H1 (cell line): ENCODE results near the gene SRSF6. TPM values are rescaled to one million over a fixed set of nuclear protein-coding genes. Genes with fewer than 3 reads are reported as not detected.
A peak's percentile ranks its signal among the peaks of the same experiment; 100 is the strongest.

Experiments
- CTCF ChIA-PET: fragments of 300-600 bp; sonication (Branson Sonifier 250); formaldehyde crosslinking; loops from one replicate; lab custom pipeline; 2021; ENCODE audit not compliant: partially characterized antibody; lab: Charles Lee
- POLR2A ChIA-PET: fragments of 300-600 bp; sonication (Branson Sonifier 250); formaldehyde crosslinking; loops from one replicate; lab custom pipeline; 2021; ENCODE audit warnings: inconsistent platforms; ENCODE audit not compliant: partially characterized antibody; lab: Charles Lee
- DNase-seq, 2 experiments: peaks; one replicate each; pipeline versions ENCODE4 v3.0.0 to v3.0.0-alpha.2; 2010 to 2022; ENCODE audit warnings: low spot score in 2 of 2, low read depth in 1 of 2, mixed read lengths in 1 of 2
- FAIRE-seq: peaks from 2 replicates; lab custom pipeline; 2011; peaks lifted over from hg19 to GRCh38; lab: Jason Lieb, UNC
- H2AFZ ChIP-seq: 2 replicates; pipeline ENCODE4 v1.8.1; 2012; ENCODE audit warnings: low read length, inconsistent platforms
- H2AK5ac ChIP-seq: 2 replicates; pipeline ENCODE4 v1.6.1; 2013; ENCODE audit warnings: low read depth, low read length
- H2BK120ac ChIP-seq: replicated peaks from 2 replicates; pipeline ENCODE3; 2013; ENCODE audit warnings: low read depth, low read length, inconsistent platforms
- H2BK12ac ChIP-seq: 2 replicates; pipeline ENCODE4 v1.6.1; 2013; ENCODE audit warnings: low read depth, low read length
- H2BK15ac ChIP-seq: 2 replicates; pipeline ENCODE4 v1.6.1; 2013; ENCODE audit warnings: low read length
- H2BK20ac ChIP-seq: 2 replicates; pipeline ENCODE4 v1.6.1; 2013; ENCODE audit warnings: low read length
- H2BK5ac ChIP-seq: 2 replicates; pipeline ENCODE4 v1.6.1; 2013; ENCODE audit warnings: low read depth, low read length
- H3K14ac ChIP-seq: 2 replicates; pipeline ENCODE4 v1.6.1; 2013; ENCODE audit warnings: inconsistent platforms; ENCODE audit not compliant: insufficient read length
- H3K18ac ChIP-seq: 2 replicates; pipeline ENCODE4 v1.6.1; 2013; ENCODE audit warnings: low read length; ENCODE audit errors: extremely low read depth
- H3K23ac ChIP-seq: 2 replicates; pipeline ENCODE4 v1.6.1; 2013; ENCODE audit warnings: inconsistent platforms; ENCODE audit not compliant: insufficient read length
- H3K23me2 ChIP-seq: 2 replicates; pipeline ENCODE4 v1.6.1; 2013; ENCODE audit warnings: low read depth, low read length
- H3K27ac ChIP-seq: 2 replicates; pipeline ENCODE4 v1.6.1; 2011; ENCODE audit warnings: low read depth, low read length, inconsistent platforms
- H3K27me3 ChIP-seq, 4 experiments: replicated peaks in 1 of 4; 1 replicate in 1 of 4; 2 replicates in 3 of 4; pipeline versions ENCODE4 v1.6.1 to v1.8.1; 2011 to 2013; ENCODE audit warnings: low read length in 3 of 4, mild to moderate bottlenecking in 3 of 4, inconsistent platforms in 2 of 4, mixed read lengths in 2 of 4, moderate library complexity in 1 of 4; ENCODE audit not compliant: control insufficient read depth in 3 of 4, insufficient read depth in 3 of 4; ENCODE audit errors: extremely low read depth in 1 of 4
- H3K36me3 ChIP-seq, 4 experiments: 2 replicates each; pipeline versions ENCODE4 v1.6.1 to v1.8.1; 2011 to 2013; ENCODE audit warnings: mild to moderate bottlenecking in 4 of 4, low read length in 3 of 4, moderate library complexity in 2 of 4, control low read depth in 1 of 4, inconsistent platforms in 1 of 4; ENCODE audit not compliant: insufficient read depth in 4 of 4, control insufficient read depth in 2 of 4
- H3K4ac ChIP-seq: replicated peaks from 2 replicates; pipeline ENCODE3; 2013; ENCODE audit warnings: low read length, low read depth, mixed read lengths, inconsistent platforms; ENCODE audit not compliant: insufficient read length
- H3K4me1 ChIP-seq, 4 experiments: replicated peaks in 1 of 4; 1 replicate in 1 of 4; 2 replicates in 3 of 4; pipeline versions ENCODE4 v1.6.1 to v1.8.1; 2011 to 2013; ENCODE audit warnings: low read length in 3 of 4, inconsistent platforms in 2 of 4, mixed read lengths in 1 of 4; ENCODE audit not compliant: insufficient read depth in 4 of 4, control insufficient read depth in 3 of 4
- H3K4me2 ChIP-seq, 2 experiments: 2 replicates each; pipeline versions ENCODE4 v1.6.1 to v1.8.1; 2011 to 2013; ENCODE audit warnings: low read depth in 2 of 2, low read length in 2 of 2, control low read depth in 1 of 2, inconsistent platforms in 1 of 2, mild to moderate bottlenecking in 1 of 2; ENCODE audit not compliant: insufficient read depth in 1 of 2
- H3K4me3 ChIP-seq, 4 experiments: fragments of 200-600, 300-600 bp in 1 of 4; sonication (generic), shearing (Covaris generic), sonication (Bioruptor Twin) in 1 of 4; 2 replicates each; pipeline versions ENCODE4 v1.5.1 to v1.8.1; 2011 to 2016; ENCODE audit warnings: low read length in 4 of 4, low read depth in 3 of 4, control low read depth in 2 of 4, inconsistent platforms in 2 of 4, mild to moderate bottlenecking in 2 of 4, mixed read lengths in 1 of 4, moderate library complexity in 1 of 4; ENCODE audit not compliant: insufficient read depth in 2 of 4; ENCODE audit errors: extremely low read depth in 1 of 4
- H3K56ac ChIP-seq: replicated peaks from 2 replicates; pipeline ENCODE3; 2013; ENCODE audit warnings: low read depth, mild to moderate bottlenecking, mixed read lengths, low read length, inconsistent platforms; ENCODE audit not compliant: insufficient read length
- H3K79me1 ChIP-seq: 2 replicates; pipeline ENCODE4 v1.6.1; 2013; ENCODE audit warnings: low read depth, low read length, control low read depth
- H3K79me2 ChIP-seq, 2 experiments: 2 replicates each; pipeline versions ENCODE4 v1.6.1 to v1.8.1; 2012 to 2013; ENCODE audit warnings: low read length in 2 of 2, mild to moderate bottlenecking in 2 of 2, inconsistent platforms in 1 of 2; ENCODE audit not compliant: insufficient read depth in 2 of 2, control insufficient read depth in 1 of 2
- H3K9ac ChIP-seq, 4 experiments: replicated peaks in 1 of 4; 1 replicate in 1 of 4; 2 replicates in 3 of 4; pipeline versions ENCODE4 v1.6.1 to v1.8.1; 2011 to 2013; ENCODE audit warnings: low read depth in 3 of 4, low read length in 3 of 4, control low read depth in 2 of 4, mild to moderate bottlenecking in 2 of 4, moderate library complexity in 2 of 4, inconsistent platforms in 1 of 4; ENCODE audit errors: extremely low read depth in 1 of 4
- H3K9me3 ChIP-seq, 2 experiments: 2 replicates each; pipeline versions ENCODE4 v1.6.1 to v1.8.1; 2012 to 2013; ENCODE audit warnings: mild to moderate bottlenecking in 2 of 2, moderate library complexity in 2 of 2, control low read depth in 1 of 2, inconsistent platforms in 1 of 2, low read depth in 1 of 2, low read length in 1 of 2, mixed read lengths in 1 of 2; ENCODE audit not compliant: insufficient read depth in 2 of 2
- H4K20me1 ChIP-seq, 2 experiments: replicated peaks in 1 of 2; 2 replicates each; pipeline versions ENCODE3 to v1.8.1; 2011 to 2013; ENCODE audit warnings: inconsistent platforms in 2 of 2, low read length in 2 of 2, mild to moderate bottlenecking in 1 of 2; ENCODE audit not compliant: insufficient read depth in 2 of 2, control insufficient read depth in 1 of 2
- H4K5ac ChIP-seq: 2 replicates; pipeline ENCODE4 v1.6.1; 2013; ENCODE audit warnings: low read length, low read depth, mixed read lengths, inconsistent platforms; ENCODE audit not compliant: insufficient read length
- H4K8ac ChIP-seq: 2 replicates; pipeline ENCODE4 v1.8.0; 2013; ENCODE audit warnings: mild to moderate bottlenecking, moderate library complexity, low read length, inconsistent platforms; ENCODE audit not compliant: insufficient read depth; ENCODE audit errors: extremely low read depth
- H4K91ac ChIP-seq: replicated peaks from 2 replicates; pipeline ENCODE3; 2013; ENCODE audit warnings: low read length, mixed read lengths, inconsistent platforms; ENCODE audit not compliant: insufficient read length
- CBX5 ChIP-seq: fragments of 300-800, 300-1000 bp; sonication (generic); IDR thresholded peaks from 2 replicates; pipeline ENCODE4 v1.7.1; 2016; ENCODE audit warnings: antibody characterized with exemption, low read length, low read depth
- EGR1 ChIP-seq: IDR thresholded peaks from 2 replicates; pipeline ENCODE4 v1.6.1; 2011; ENCODE audit warnings: low read depth, low read length, borderline replicate concordance
- KDM5A ChIP-seq: fragments of 200-600 bp; IDR thresholded peaks from 2 replicates; pipeline ENCODE4 v1.7.1; 2012; ENCODE audit warnings: mild to moderate bottlenecking, low read length, inconsistent platforms, mixed read lengths
- NRF1 ChIP-seq: IDR thresholded peaks from 2 replicates; pipeline ENCODE4 v1.6.1; 2011; ENCODE audit warnings: mild to moderate bottlenecking, low read depth, low read length, improper control_type of control experiment
- POLR2AphosphoS5 ChIP-seq: IDR thresholded peaks from 2 replicates; pipeline ENCODE4 v1.6.1; 2011; ENCODE audit warnings: low read depth, low read length
- ZNF274 ChIP-seq: IDR thresholded peaks from 2 replicates; pipeline ENCODE4 v1.7.0; 2012; ENCODE audit warnings: low read length, borderline replicate concordance; ENCODE audit errors: extremely low read depth
- WGBS, 2 experiments: shearing (Covaris generic) in 1 of 2; methylation state at CpG; one replicate each; pipeline versions ENCODE4 v1.1.6 to v1.1.7; 2013 to 2015; ENCODE audit warnings: low lambda C conversion rate in 2 of 2, mixed read lengths in 2 of 2, inconsistent platforms in 1 of 2, low coverage in 1 of 2, missing lambda C conversion rate in 1 of 2; ENCODE audit not compliant: insufficient replicate concordance in 2 of 2, insufficient coverage in 1 of 2, insufficient read length in 1 of 2; ENCODE audit errors: extremely low coverage in 1 of 2, missing lambda C conversion rate in 1 of 2; 5-methylcytosine and 5-hydroxymethylcytosine counted together
- polyA plus RNA-seq, 7 experiments: library from polyadenylated mRNA; depleted of rRNA in 3 of 7; stranded (reverse) in 5 of 7; unstranded in 2 of 7; fragments of >200 nt in 5 of 7; fragments of 200-250 nt in 2 of 7; gene quantifications; 1 replicate in 5 of 7; 2 replicates in 1 of 7; 4 replicates in 1 of 7; pipeline versions ENCODE4 v1.2.1 to v1.2.3, GENCODE V29; 2011 to 2013; ENCODE audit warnings: missing spikeins in 2 of 7, mixed read lengths in 2 of 7
- total RNA-seq: library from RNA; stranded (reverse); fragmentation: NEBNext Ultra II Directional; extraction: Animal tissue kit (Norgen Biotek cat#: 25700); gene quantifications from 2 replicates; pipeline ENCODE4 v1.2.1, GENCODE V29; 2021

The SRSF6 gene
- total and polyA plus RNA-seq, 2 of the 8 experiments (the other 6 are each of a cell fraction or from before 2014, with no cell fraction given), result 48.0 to 171 TPM

- no peak for DNase-seq
- Histone ChIP-seq H3K56ac (no peak overlapping the region), H3K9ac (no peak overlapping the region), H3K4me3 (no peak overlapping the region), H2BK12ac (no peak overlapping the region), H3K23me2 (no peaks in the 10 kb centered on the region), H3K14ac (no peak overlapping the region), H2AFZ (no peak overlapping the region), H3K4me1 (no peaks in the 10 kb centered on the region), H2BK120ac (no peak overlapping the region), H3K36me3 (peaks cover 24 to 69% (median 52%) of the 10 kb centered on the region in 4 experiments), H4K91ac (no peak overlapping the region), H3K18ac (no peak overlapping the region), H3K23ac (no peak overlapping the region), H3K79me2 (peaks cover 0 to 26% of the 10 kb centered on the region in 2 experiments; a peak in 3 of 4 replicates), H3K27ac (no peak overlapping the region), H3K79me1 (peaks cover 2% of the 10 kb centered on the region; the same call in 1 of the 2 replicates), H4K8ac (peak overlapping the region; percentile 47; the same call in 1 of the 2 replicates), H2BK20ac (no peak overlapping the region), H2BK15ac (no peak overlapping the region), H2BK5ac (no peak overlapping the region), H3K9me3 (no peaks in the 10 kb centered on the region), H3K27me3 (no peaks in the 10 kb centered on the region), H2AK5ac (no peak overlapping the region), H4K20me1 (peaks cover 0 to 2% of the 10 kb centered on the region in 2 experiments), H4K5ac (no peak overlapping the region), H3K4me2 (no peak overlapping the region), H3K4ac (no peak overlapping the region)
- POLR2A ChIA-PET, result interaction anchor here (1.0 to 3.0 kb wide), 4 partner anchors 15 to 65 kb away, joined by 3 to 15 read pairs (median 4); partner anchors contain the start of gene L3MBTL1
- WGBS, 2 experiments, result 98% methylated on average over 9 of the region's 9 CpGs; no CpG with 5 or more reads in 1 of the 2 experiments
- no peak for FAIRE-seq
- no peak for TF ChIP-seq EGR1
- TF ChIP-seq ZNF274, result no peak
- TF ChIP-seq NRF1, result no peak
- TF ChIP-seq KDM5A, result no peak
- no peak for TF ChIP-seq CBX5
- peak; percentile 70 for TF ChIP-seq POLR2AphosphoS5
- CTCF ChIA-PET, result interaction anchor here (0.6 to 2.9 kb wide), 2 partner anchors 9 to 15 kb away, joined by 3 to 13 read pairs; no protein-coding TSS in a partner anchor
These were observed 6.6 kb downstream of the SRSF6 start for GRCh38 chr20:43464219-43464790.
